GM18505 (cell line): ENCODE data around the gene MGAT5.

Source experiments
- ATAC-seq: cut with Tn5 transposase; IDR thresholded peaks from one replicate; pipeline ENCODE4 v1.9.1; 2021; ENCODE audit not compliant: unreplicated experiment
- POLR2A ChIP-seq: IDR thresholded peaks from 4 replicates; pipeline ENCODE4 v1.6.1; 2011; ENCODE audit warnings: borderline replicate concordance; ENCODE audit not compliant: insufficient read depth, insufficient read length; ENCODE audit errors: extremely low read depth

Gene MGAT5

DNA sequence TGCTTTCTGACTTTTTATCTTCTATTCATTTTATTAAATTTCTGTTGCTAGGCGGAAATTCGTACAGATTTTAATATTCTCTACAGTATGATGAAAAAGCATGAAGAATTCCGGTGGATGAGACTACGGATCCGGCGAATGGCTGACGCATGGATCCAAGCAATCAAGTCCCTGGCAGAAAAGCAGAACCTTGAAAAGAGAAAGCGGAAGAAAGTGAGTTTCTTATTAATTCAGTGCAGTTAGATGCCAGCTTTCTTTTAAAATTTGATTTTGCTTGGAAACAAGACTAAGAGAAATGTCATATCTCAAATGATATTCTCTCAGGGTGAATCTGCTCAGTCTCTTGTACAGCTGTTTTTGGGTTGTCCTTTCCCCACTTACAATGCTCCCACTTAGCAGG is 84.3 kb downstream of the MGAT5 start:
- no peak for TF ChIP-seq POLR2A
- ATAC-seq, result no peak

DNA sequence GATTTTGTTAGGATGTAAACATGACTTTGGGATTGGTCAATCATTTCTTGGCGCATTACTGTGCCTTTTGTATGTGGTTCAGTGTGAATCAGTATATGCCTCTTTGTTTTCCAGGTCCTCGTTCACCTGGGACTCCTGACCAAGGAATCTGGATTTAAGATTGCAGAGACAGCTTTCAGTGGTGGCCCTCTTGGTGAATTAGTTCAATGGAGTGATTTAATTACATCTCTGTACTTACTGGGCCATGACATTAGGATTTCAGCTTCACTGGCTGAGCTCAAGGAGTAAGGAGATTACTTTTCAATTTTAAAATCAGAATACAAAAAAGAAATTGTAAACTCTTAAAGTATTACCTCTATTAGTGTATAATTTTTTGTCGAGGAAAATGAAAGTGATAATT is 87.6 kb downstream of the MGAT5 start:
- no peak for ATAC-seq
- no peak for TF ChIP-seq POLR2A

DNA sequence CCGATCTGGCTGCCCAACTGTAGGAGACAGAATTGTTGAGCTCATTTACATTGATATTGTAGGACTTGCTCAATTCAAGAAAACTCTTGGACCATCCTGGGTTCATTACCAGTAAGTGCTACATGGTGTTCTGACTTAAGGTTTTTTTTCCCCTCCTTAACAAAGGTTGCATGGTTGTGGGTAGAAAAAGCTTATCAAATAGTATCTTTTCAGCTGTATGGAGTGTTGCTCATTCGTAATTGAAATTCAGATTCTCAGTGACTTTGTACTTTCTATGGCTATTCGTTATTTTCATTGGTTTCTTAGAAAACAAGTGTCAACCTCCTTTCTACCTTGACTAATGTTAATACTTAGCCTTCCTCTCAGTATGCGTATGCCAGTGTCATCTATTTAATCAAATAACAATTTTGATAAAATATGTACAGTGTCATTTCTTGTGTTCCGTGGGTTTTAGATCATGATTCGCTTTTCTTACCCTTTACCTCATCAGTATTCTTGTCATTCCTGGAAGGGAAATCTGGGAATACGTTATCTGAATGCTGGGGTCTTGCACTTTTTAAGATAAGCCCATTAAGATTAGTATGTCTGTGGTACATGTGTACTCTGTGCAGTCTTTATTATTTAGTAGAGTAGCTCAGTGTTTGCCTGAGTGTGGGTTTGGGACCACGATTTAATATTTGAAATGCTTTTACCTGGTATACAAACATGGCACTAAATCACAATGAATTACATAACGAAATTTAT is 91.3 kb downstream of the MGAT5 start:
- no peak for ATAC-seq
- no peak for TF ChIP-seq POLR2A

DNA sequence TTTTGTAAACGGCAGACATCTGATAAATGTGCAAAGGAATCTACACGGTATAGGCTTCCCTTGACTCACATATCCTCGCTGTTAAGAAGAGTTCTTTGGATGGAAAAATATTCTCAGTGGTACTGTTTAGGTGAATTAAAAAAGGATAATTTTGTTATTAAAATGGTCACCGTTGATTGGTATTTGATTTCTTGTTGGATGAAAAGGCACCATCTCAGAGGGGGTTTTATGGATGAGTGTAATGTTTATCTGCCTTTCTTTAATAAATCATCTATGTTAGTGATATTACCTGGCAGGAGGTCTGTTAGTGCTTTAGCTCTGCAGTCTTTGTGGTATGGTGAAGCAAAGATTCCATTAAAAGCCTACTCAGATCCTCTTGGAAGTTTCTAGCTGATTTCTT is 92.3 kb downstream of the MGAT5 start:
- ATAC-seq, result no peak
- no peak for TF ChIP-seq POLR2A

DNA sequence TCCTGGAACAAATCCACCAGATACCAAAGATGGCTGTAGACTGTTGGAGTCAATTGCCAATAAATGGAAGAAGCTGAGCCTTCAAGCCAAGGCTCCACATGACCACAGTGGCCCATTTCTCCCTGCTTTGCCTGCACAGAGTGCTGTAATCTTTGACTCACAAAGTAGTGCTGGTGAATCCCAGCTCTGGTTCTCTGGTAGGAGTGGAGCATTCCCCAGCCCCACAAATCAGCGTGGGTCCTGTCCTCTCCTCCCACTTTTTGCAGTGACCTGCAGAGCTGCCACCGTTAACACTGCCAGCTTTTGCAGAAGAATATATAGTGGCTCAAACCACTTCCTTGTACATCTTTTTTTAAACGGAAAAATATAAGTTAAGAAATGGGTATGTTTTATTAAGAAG is 93.9 kb downstream of the MGAT5 start:
- TF ChIP-seq POLR2A, result no peak
- ATAC-seq, result no peak

DNA sequence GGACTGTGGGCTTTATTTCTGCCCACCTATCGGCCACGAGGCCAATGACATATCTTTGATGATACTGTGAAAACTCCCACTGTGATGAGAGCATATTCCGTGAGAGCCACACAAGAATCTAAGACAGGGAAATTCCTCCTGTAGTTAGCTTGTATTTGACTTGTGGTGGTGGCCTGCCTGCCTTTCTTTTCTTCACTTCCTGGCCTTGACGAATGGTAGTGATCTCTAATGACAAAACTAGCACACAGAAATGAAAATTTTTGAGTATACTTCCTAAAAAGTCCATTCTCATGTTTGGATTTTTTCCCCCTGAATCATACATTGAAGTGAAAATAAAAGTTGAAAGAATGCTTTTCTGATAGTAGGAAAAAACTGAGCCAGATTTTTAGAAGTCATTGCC is 94.4 kb downstream of the MGAT5 start:
- TF ChIP-seq POLR2A, result no peak
- no peak for ATAC-seq

DNA sequence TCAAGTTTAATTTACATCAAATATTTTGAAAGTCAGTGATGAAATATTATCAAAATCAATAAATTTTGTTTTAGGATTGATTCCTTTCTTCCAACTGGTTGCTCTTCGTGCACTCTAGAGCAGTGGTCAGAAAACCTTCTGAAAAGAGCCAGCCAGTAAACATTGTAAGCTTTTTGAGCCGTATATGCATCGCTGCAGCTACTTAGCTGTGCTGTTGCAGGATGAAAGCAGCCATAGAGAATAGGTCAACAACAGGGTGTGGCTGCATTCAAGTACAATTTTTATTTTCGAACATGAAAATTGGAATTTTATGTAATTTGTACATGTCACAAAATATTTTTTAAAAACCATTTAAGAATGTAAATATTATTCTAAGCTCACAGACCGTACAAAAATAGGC is 94.9 kb downstream of the MGAT5 start:
- ATAC-seq, result no peak
- TF ChIP-seq POLR2A, result no peak

DNA sequence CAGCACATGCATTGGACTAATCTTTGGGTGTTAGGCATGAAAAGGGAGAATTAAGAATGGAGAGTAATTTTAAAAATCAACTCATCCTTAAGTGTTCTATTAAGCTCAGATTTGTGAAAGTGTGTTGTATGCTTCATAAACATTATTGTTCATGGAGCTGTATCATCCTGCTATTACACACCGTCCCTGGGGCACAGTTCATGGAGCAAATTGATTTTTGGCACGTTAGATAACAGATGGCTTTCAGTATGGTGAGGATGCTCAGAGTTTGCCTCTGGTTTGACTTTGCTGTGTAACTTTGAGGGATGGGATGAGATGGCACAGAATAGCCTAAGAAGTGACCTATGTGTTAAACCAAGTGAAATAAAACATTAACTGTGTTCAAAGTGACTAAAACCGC is 97.1 kb downstream of the MGAT5 start:
- no peak for ATAC-seq
- TF ChIP-seq POLR2A, result no peak

DNA sequence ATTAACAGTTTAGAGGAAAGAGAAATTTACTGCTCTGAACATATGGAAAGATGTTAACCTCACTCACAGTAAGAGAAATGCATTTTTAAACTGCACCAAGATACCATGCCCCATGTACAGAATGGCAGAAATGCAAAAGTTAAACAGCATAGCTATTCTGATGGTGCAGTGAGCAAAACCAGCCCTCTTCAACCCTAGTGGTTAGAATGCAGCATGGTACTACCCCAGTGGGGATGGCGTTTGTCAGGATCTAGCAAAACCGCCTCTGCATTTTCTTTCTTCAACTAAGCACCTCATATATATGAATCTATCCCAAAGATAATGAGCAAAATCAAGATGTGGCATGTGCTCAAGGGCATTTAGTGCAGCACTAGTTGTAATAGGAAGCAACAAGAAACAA is 98.0 kb downstream of the MGAT5 start:
- ATAC-seq, result no peak

DNA sequence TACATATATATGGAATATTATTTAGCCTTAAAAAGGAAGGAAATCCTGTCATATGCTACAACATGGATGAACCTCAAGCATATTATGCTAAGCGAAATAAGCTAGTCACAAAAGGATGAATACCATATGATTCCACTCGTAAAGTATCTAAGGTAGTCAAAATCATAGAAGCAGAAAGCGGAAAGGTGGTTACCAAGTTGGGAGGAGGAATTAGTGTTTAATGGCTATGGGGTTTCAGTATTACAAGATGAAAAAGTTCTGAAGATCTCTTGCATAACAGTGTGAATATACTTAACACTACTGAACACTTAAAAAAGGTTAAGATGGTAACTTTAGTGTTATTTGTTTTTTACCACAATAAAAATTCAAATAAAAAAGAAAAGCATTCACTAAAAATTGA is 99.0 kb downstream of the MGAT5 start:
- ATAC-seq, result peak; percentile 88
- TF ChIP-seq POLR2A, result no peak

More for the DNA sequence above, 98.0 kb downstream of the MGAT5 start:
- no peak for TF ChIP-seq POLR2A

DNA sequence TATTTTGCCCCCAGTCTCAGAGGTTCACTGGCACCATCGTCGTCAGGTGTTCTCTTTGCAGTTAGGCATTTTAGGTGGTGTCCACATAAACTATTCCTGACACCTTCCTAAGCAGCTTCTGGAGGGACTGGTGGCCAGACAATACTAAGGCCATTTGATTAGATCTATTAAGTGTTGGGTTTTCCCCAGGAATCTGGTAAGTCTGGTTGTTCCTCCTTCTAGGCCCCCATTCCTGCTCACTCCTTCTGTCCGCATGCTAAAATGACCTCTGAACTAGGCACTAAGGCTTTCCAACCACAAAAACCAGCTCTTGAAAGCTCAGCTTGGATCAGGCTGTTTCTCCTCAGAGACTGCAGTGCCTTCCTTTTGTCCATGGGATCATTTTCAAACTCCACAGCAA is 100.7 kb downstream of the MGAT5 start:
- no peak for ATAC-seq
- no peak for TF ChIP-seq POLR2A

DNA sequence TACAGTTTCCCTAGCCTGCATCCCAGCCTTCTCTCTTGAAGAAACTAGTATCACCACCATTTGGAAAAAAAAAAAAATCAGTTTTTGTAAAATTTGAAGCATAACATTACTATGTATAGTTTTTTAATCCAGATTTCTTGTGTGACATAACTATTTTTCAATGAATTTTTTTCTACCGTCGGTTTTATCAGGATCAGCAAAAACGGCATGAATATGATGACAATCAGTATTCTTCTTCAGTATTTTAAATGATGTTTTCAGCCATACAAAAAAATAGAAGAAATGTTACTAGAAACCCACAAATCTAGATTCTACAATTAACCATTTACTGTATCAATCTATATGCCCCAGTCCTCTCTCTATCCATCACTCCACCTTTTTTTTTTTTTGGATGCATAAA is 103.9 kb downstream of the MGAT5 start:
- ATAC-seq, result no peak
- no peak for TF ChIP-seq POLR2A

DNA sequence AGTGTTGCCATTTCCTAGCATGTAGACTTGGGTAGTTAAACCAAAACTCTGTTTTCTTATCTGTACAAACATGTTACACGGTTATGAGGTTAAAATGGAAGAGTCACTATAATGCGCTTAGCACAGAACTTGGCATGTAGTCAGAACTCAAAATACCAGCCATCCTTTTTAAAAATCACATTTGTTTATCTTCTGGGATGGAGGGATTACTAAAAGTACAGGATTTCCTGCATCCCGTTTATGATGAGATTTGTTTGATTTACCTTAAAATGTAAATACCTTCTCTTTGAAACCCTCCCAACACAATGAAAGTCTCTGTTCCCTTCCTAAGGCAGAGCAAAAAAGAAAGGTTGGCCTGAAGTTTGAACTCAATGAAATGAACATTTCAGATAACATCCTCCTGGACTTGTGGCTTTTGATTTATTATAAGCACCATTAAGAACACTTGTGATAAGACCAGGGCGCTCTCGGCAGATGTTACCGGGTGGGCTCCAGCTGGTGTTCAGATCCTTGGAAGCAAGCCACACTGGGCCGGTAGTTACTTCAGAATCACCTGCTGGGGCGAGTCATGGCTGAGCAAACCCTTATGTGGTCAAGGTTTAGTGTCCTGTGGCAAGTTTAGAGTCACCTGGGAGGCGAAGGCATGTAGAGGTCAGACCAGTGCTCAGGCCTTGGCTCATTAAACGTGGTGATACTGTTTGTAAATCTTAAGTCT is 105.7 kb downstream of the MGAT5 start:
- TF ChIP-seq POLR2A, result no peak
- no peak for ATAC-seq

DNA sequence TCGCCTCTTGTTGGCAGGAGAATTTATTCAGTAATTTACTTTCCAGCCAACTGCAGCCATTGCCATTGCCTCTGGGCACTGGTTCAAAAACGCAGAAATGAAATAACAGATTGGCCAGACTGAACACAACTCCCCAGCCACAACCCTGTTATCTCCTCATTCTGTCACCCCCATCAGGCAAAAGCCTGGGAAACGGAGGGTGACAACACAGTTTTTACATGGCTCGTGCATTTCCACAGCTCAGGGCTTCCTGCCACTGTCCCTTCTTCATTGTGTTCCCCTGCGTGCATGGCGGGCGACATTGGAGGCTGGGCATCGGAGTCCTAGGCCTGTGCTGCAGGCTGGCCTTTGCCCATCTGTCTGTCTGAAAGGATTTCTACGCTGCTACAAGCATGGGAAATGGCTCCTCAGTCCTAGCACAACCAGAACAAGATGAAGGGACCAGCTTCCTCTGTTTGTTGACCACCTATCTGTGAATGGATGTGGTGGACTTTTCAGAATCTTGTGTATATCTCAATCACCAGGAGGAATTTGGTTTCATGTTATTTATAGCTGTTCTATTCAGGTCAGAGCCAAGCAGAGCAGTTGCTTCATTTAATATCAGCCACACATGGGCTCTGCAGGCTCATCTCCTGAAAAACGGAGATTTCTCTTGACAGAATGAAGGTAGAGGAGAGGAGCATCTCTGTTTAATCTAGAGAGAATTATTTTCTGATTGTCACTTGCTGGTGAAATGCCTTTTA is 107.0 kb downstream of the MGAT5 start:
- no peak for TF ChIP-seq POLR2A
- ATAC-seq, result no peak
